ENCODE data around the gene HDX.
"Not testable (repeated sequence)": the region's sequence is repeated elsewhere in the genome, so short reads cannot be mapped to it uniquely, and the experiment has no call there.

The HDX gene, protein sequence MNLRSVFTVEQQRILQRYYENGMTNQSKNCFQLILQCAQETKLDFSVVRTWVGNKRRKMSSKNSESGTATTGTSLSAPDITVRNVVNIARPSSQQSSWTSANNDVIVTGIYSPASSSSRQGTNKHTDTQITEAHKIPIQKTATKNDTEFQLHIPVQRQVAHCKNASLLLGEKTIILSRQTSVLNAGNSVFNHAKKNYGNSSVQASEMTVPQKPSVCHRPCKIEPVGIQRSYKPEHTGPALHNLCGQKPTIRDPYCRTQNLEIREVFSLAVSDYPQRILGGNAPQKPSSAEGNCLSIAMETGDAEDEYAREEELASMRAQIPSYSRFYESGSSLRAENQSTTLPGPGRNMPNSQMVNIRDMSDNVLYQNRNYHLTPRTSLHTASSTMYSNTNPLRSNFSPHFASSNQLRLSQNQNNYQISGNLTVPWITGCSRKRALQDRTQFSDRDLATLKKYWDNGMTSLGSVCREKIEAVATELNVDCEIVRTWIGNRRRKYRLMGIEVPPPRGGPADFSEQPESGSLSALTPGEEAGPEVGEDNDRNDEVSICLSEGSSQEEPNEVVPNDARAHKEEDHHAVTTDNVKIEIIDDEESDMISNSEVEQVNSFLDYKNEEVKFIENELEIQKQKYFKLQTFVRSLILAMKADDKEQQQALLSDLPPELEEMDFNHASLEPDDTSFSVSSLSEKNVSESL

DNA sequence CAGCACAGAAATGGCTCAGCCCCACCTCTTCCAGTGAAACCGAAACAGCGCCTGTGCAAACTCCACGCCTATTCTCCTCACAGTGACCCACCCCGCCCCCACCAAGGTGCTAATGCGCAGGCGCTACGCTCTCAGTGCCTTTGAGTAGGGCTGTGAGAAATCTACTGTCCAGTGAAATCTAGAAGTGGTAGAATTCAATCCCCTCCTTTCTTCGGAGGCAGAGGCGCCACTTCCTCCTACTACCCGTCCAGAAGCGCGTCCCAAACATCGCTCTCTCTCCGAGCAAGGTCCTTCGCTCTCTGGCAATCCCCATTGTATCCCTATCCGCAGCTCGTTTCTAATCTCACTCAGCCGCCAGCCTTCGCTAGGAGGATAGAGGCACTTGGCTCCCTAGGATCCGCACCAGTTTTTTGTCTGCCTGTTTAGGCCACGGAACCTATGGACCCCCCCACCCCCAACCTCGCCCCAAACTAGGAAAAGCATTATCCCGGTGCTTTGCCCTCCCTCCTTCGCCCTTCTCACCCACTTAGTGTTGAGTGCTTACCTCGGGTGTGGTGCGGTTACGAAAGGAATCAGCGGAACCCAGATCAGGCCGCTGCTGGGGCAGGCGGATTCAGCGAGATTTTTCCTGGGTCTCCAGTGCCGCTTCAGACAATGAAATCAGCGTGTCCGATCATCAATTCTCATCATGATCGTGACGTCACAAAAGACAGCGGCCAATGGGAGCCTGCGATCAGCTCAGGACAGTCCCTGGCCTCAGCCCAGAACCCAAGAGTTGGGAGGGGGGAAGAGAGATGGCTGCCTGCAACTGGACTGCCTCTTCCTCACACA, at the start of gene HDX:
Gene HDX, minus strand, starts transcription at position 656 of the 831 bp plus-strand sequence. CDS start 27,056 bp downstream, outside the sequence.
- peak; percentile 64 for DNase-seq (ENCODE audit: low spot score)

DNA sequence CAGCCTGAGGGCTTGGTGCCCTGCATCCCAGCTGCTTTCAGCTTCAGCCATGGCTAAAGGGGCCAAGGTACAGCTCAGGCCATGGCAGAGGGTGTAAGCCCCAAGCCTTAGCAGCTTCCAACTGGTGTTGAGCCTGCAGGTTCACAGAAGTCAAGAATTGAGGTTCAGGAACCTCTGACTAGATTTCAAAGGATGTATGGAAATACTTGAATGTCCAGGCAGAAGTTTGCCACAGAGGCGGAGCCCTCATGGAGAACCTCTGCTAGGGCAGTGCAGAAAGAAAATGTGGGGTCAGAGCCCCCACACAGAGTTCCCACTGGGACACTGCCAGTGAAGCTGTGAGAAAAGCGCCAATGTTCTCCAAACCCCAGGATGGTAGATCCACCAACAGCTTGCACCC, 39.1 kb upstream of the HDX start:
- DNase-seq (ENCODE audit: low spot score) = not testable (repeated sequence)

DNA sequence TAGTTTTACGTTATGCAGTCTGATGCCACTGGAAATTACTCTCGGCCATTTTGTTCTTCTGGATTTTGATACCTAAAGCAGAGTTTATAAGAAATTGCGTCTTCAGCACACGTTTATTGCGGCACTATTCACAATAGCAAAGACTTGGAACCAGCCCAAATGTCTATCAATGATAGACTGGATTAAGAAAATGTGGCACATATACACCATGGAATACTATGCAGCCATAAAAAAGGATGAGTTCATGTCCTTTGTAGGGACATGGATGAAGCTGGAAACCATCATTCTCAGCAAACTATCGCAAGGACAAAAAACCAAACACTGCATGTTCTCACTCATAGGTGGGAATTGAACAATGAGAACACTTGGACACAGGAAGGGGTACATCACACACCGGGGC, 35.4 kb upstream of the HDX start:
- not testable (repeated sequence) for DNase-seq (ENCODE audit: low spot score)

DNA sequence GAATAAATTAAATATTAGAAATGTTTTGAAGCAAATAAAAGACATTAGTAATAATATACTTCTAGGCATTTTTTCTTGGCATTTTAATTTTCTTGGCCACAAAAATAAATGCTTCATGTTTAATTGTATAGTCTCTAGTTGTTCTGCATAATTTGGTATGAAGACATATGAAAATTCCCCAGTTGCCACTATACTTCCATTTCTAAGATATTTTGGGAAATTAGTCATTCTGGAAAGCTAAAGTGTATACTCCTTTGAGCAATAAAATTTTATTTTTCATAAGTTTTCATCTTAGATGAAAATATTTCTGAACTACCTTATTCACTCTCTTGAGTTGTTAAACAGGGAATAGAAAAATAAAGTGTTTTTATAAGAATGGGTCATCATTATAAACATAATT, 13.8 kb downstream of the HDX start:
- DNase-seq (ENCODE audit: low spot score) = no peak

DNA sequence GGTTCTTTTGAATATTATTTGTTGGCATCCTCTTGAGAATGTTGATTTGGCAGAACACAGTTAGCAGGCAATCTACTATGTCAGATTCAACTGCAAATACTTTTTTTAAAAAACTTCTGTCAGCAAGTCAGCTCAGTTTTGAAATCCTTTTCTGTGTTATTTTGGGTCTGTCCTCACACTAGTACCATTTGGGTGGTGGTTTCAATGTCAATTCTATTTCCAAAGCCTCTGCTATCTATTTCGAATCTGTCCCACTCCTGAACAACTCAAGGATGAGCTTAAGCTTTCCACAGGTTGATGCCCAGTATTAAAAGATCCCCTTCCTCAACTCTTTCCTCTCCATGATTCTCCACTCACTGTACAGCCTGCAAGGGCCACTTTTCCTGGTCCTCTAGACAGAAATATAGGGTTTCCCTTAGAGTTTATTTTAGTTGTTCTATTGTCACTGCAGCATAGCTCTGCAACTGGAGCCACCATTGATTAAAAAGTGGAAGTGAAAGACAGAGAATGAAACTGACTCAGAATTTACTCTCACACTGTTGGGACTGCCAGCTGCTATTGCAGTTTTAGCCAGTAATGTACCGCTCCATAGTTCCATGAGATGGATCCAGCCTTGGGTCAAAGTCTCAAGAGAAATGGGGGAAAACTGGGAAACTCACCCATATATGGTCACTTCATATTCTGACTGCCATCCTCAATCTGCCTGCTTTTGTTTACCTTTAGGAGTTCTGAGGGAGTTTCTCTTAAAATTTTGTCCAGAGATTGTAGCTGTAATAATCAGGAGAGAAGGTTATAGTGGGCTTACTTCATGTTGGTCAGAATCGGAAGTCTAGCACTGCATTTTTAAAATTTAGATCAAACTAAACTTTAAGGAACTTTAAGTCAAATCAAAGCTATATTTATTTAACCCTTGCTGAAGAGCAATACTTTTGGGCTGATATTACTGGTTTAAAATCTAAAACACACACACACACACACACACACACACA, 14.6 kb downstream of the HDX start:
- no peak for DNase-seq (ENCODE audit: low spot score)

DNA sequence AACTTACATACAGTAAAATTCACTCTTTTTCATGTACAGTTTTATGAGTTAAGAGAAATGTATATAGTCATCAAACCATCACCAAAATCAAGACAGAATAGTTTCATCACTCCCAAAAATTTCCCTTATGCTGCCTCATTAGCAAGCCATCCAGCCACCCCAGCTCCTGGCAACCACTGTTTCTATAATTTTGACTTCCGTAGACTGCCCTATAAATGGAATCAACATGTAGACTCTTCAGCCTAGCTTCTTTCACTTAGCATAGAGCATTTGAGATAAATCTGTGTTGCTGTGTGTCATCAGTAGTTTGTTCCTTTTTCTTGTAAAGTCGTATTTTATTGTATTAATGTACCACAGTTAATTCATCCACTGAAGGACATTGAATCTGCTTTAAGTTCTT, 23.2 kb downstream of the HDX start:
- DNase-seq (ENCODE audit: low spot score) = no peak

DNA sequence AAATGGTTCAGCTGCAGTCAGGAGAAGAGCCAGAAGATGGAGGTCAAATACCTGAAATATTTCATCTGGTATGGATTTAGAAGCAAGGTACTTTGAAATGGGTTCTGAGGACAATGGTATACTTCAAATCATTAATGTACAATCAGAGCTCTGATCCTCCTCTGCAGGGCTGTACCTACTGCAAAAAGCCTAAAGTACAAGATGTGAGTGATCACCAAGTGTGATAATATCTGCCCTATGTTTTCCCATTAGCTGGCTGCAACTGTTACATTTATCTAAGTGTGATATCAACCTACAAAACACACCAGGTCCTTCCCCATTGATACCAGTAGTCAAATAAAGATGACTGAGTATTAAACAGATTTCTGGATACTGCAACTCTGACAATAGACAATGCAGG, 25.1 kb downstream of the HDX start:
- DNase-seq (ENCODE audit: low spot score) = no peak

DNA sequence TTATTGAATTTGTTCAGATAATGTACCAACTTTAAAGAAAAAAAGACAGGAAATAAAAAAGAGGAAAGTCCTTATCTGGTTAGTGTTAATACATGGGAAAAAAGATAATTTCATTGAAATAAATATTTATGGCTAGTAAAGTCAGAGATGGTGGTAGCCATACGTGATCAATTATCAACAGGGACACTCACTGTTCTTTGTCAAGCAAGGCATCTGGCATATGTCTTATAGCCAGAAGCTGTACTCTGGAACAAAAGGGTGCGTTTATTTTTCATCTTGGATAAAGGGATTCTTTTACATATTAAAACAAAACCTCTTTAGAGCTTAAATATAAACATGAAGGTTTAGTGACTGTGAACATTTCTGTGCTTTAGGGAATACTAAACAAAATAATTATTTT, 26.7 kb downstream of the HDX start:
- DNase-seq (ENCODE audit: low spot score) = no peak

DNA sequence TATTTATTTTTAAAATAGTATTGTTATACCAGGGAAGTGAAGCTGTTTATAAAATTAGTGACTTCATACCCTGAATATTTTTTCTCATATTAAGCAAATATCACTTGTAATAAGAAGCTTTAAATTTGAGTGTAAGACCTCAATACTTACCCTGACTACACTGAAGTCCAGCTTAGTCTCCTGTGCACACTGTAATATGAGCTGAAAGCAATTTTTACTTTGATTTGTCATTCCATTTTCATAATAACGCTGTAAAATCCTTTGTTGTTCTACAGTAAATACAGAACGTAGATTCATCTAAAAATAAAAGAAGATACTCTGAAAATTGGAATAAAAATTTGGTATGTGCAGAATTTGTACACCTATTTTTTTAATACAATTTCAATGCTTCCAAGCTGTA, 27.2 kb downstream of the HDX start:
- DNase-seq (ENCODE audit: low spot score) = no peak

DNA sequence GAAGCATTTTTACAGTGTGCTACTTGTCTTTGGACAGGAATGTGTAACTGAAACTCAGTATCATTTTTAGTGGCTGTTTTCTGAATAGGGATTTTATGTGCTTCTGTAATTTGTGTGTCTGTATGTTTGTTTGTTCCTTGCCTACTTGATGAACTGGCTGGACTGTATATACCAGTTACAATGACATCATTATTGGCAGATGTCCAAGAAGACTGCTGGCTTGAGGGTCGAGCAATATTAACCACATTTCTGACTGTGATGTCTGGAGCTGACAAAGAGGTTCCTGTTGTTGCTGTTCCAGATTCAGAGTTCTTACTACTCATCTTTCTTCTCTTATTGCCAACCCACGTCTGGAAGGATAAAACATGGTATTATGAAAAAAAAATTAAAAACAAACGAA, 33.0 kb downstream of the HDX start:
- no peak for DNase-seq (ENCODE audit: low spot score)

DNA sequence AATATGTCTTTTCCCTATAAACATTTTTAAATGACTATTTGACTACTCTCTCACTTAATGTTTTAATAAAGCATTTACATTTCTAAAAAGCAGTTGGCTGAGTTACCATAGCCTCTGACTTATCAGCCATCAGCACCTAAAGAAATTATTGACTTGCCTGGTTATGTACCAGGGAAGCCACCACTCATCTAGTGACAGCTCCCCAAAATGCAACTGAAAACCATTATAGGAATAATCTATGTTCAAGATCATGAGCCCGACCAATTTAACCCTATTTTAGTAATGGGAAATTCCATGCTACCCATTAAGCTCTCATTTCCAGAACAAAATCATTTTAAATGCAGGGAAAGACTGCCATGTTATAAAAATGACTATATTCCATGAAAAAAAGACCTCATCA, 34.4 kb downstream of the HDX start:
- no peak for DNase-seq (ENCODE audit: low spot score)

DNA sequence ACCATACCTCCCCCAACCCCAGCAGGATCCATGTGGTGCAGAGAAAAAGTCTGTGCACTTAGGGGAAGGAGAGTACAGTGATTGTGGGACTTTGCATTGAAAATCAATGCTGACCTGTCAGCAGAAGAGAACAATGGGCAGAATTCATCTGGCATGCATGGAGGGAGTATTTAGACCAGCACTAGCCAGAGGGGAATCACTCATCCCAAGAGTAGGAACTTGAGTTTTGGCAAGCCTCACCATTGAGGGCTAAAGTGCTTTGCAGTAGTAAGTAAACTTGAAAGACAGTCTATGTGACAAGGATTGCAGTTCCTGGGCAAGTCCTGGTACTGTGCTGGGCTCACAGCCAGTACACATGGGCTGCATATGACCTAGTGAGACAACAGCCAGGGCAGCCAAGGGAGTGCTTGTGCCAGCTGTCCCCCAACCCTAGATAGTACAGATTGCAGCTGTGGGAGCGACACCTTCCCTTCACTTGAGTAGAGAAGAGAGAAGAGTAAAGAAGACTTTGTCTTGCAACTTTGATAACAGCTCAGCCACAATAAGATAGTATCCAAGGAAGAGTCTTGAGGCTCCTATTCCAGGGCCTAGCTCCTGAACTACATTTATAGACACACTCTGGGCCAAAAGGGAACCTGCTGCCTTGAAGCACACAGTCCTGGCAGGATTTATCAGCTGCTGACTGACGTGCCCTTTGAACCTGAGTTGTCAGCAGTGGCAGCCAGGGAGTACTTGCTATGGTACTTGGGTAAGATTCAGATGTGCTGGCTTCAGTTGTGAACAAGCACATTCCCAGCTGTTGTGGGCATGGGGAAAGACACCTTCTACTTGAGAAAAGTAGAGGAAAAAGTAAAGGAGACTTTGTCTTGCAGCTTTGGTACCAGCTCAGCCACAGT, 48.7 kb downstream of the HDX start:
- no peak for DNase-seq (ENCODE audit: low spot score)

DNA sequence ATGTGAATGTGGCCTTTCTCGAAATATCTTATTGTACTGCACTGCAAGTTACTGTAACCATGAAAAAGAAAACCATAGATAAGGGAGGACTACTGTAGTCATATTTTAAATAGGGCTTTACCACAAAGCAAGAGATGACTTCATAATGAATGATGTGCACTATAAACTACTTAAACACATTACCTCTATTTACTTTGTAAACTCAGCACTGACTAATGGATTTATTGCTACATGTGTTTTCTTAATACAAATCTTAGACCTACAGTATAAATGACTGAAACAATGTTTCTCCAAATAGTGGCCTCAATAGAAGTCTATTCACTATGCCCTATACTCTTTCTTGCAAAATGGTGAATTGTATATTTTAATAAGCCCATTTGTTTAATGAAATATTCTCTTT, 61.1 kb downstream of the HDX start:
- no peak for DNase-seq (ENCODE audit: low spot score)

DNA sequence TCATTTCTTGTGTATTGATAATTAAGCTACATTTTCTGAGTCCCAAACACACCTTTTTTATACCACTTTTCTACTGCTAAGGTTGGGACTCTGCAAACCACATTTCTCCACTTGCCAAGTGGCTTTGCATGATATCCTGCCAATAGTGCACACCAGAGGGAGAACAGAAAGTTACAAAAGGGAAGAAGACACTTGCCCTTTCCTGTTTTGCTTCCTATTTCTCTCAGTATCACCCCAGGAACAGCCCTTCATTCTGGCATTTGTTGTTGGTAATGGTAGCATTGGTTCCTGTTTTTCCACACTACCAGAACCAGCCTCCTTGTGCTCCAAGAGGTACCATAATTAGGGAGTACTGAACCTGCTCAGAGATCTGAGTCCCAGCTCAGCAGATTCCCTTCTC, 87.1 kb downstream of the HDX start:
- DNase-seq (ENCODE audit: low spot score) = no peak

DNA sequence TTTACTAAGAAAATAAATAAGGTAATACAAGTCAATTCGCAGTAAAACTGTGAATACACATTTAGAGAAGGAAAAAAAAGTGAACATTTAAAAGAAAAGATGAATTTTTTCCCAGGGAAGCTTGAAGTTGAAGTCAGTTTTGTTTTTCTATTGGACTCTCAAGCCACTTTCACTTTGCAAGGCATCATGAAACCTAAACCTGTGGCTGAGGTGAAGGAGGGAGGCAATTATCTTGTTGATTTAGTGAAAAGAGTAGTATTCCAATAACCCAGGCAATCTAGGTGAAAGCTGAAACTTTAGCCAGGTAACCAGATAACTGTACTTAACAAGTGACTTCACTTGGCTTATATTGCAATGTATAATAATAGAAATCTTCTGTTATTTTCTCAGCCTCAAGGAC, 138.6 kb downstream of the HDX start:
- DNase-seq (ENCODE audit: low spot score) = no peak

DNA sequence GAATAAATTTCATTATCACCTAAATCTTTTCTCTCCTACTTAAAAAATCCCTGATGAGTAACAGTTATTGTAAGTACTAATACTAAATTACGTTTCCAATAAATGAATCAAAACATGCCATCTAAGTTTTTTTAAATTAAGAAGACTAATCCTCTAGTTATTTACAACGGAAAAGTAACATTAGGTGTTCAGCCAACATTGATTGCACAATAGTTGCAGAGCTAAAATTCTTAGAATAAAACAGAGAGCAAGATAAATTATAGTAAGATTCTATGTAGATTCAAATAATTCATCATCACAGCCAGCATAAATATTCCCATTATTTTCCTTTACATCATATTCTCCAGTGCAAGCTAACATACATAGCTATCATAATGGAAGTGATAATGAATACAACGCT, 139.2 kb downstream of the HDX start:
- DNase-seq (ENCODE audit: low spot score) = no peak

DNA sequence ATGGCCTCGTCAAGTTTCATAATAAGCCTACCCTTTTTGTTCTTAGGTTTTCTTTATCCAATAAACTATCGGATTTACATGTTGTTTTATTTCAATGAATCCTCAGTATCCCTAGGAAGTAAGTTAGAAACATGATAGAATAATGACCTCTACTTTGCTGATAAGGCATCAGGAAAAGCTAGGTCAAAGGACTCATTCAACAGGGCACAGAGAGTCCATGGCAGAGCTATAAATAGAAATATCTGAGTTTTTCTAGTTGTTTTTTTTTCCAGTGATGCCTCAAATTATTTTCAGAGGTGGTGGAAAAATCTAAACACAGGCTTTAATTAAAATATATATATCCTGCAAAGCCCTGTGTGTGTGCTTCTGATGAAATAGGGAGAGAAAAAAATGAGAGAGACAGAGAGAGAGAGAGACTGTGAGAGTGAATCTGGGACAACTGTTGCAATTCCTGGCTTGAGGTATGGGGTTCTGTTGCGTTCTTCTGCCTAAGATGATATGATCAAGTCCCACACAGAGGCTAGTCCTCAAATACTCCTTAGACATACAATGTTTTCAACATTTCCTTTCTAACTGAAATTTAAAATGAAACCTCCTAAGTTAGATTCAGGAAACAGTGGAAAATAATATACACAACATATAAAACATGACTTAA, 139.9 kb downstream of the HDX start:
- no peak for DNase-seq (ENCODE audit: low spot score)

DNA sequence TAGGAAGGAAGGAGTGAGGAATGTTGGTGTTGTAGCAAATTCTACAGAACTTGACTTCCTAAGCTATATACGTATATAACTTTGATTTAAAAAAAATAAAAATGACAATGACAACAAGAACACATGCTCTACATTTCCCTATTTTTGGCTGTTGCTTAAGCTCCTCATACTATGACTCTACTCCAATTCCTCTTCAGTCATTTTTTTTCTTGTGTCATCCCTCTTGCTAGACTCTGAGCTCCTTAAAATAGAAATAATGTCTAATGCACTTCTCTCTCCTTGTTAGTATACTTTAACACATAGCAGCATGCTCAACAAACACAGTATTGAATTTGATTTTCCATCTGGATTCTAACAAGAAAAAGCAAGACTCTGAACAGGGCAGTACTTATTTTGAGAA, 144.0 kb downstream of the HDX start:
- DNase-seq (ENCODE audit: low spot score) = no peak

DNA sequence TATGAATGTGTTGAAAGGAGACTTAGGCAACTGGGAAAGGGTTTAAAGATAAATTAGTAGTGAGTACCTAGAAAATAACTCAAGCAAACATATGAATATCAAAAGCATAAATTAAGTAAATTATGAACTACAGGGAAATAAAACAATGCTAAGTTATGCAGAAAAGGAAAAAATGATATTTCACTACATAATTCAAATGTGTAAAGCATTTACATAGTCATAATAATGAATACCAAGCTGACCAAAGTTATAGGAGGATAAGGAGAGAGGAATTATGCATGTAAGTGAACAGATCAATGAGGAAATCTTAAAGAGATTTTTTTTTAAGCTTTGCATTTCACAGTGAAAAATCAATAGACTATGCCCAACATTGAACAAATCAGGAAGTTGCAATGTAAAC, 145.0 kb downstream of the HDX start:
- no peak for DNase-seq (ENCODE audit: low spot score)

DNA sequence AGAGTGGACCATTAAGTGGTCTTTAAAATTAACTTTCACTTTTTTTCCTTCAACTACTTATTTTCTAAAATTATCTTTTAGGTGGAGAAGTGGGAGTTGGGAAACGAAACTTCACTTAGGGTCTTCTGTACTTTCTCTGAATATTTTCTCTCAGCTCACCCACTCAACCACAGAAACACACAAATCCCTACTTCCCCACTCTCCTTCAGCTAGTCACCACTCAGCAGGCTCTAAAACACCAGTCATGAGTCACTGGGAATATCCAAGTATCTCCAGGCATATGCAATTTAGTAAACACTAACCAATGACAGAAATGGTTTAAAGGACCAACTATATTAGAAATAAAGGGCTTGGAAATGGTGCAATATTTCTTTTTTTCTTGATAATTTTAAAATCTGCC, 161.3 kb downstream of the HDX start:
- no peak for DNase-seq (ENCODE audit: low spot score)
